GM21367 (cell line): ENCODE data around the gene MYL4.
A peak's percentile ranks its signal among the peaks of the same experiment; 100 is the strongest.
"Not testable (repeated sequence)": the region's sequence is repeated elsewhere in the genome, so short reads cannot be mapped to it uniquely, and the experiment has no call there.

Experiments
- ATAC-seq: cut with Tn5 transposase; IDR thresholded peaks from one replicate; pipeline ENCODE4 v1.9.1; 2021; ENCODE audit not compliant: unreplicated experiment

The MYL4 gene

DNA sequence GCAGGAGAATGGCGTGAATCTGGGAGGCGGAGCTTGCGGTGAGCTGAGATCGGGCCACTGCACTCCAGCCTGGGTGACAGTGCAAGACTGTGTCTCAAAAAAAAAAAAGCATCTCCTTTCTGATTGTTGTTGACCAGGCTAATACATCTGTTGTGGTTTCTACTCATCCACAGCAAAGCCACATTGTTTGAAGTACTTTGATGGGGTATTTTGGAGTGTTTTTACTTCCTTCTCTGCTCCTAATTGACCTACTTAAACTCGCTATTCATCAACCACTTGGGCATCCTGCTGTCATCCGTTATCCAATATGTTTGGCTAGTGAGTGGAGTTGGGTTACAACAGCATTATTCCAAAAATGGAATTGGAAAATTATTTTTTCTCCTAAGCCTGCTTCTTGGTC, 16.6 kb upstream of the MYL4 start:
- no peak for ATAC-seq

DNA sequence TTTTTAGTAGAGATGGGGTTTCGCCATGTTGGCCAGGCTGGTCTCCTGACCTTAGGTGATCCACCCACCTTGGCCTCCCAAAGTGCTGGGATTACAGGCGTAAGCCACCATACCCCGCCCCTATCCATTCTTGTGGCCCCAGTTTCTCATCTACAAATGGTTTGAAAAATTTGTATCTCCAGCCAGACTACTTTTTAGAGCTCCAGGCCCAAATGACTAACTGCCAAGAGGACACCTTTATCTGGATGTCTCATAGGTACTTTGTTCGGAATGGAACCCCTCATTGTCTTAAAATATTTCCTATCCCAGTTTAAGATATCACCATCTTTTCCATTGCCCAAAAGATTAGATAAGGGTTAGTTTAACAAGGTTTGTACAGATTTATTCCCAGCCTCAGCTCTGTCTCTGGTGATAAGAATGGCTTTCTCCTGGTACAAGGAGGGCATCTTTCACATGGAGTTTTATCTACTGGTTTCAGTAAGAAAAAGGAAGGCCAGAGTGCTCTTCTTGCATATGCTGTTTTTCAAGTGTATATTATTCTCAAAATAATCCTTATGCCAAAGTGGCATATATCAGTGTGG, 15.1 kb upstream of the MYL4 start:
- no peak for ATAC-seq

- ATAC-seq, result no peak
These were observed 11.3 kb upstream of the MYL4 start for GRCh38 chr17:47197821-47198220.

DNA sequence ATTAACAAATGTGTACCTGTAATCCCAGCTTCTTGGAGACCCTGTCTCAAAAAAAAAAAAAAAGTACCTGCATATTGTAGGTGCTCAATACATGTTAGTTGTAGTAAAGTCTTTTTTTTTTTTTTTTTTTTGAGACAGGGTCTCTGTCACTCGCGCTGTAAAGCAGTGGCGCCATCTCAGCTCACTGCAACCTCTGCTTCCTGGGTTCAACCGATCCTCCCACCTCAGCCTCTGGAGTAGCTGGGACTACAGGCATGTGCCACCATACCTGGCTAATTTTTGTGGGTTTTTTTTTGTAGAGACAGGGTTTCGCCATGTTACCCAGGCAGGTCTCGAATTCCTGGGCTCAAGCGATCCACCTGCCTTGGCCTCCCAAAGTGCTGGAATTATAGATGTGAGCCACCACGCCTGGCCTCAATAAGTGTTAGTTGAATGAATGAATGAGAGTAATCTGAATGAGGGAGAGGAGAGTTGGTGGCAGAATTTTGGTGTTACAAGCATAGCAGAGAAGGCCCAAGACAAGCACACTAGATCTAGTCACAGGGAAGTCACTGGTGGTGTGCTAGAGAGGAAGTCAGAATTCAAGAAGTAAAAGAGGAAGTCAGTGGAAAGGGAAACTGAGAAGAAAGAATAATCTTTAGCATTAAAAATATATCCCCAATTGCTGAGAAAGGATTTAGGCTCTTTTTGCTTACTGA, 9.4 kb upstream of the MYL4 start:
- no peak for ATAC-seq

DNA sequence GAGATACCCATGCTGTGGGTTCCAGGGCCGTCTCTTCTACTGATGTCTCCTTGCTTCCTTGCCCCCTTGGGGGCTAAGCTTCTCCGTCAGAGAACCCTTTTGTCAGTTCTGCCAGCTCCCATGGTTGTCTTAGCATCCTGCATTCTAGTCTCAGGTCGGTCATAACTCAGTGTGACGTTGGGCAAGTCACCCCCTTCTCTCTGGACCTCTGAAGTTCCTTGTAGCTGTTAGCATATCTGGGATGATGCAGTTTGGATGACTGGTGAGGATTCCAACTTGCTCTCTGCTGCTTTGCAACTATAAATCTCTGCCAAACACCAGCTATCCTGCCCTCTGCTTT, 8.9 kb upstream of the MYL4 start:
- no peak for ATAC-seq

DNA sequence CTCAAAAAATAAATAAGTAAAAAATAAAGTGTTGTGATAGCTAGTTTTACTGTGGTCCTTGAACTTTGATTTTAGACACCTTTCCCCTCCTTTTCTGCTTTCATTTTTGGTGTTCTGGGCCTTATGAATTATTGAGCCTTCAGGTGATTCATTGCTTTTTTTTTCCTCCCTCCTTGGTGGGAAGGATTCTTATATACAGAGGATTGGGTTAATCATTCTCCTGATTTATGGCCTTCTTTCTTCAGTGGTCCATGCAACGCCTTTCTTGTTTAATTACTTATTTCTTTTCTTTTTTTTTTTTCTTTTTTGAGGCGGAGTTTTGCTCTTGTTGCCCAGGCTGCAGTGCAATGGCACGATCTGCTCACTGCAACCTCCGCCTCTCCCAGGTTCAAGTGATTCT, 8.0 kb upstream of the MYL4 start:
- no peak for ATAC-seq

DNA sequence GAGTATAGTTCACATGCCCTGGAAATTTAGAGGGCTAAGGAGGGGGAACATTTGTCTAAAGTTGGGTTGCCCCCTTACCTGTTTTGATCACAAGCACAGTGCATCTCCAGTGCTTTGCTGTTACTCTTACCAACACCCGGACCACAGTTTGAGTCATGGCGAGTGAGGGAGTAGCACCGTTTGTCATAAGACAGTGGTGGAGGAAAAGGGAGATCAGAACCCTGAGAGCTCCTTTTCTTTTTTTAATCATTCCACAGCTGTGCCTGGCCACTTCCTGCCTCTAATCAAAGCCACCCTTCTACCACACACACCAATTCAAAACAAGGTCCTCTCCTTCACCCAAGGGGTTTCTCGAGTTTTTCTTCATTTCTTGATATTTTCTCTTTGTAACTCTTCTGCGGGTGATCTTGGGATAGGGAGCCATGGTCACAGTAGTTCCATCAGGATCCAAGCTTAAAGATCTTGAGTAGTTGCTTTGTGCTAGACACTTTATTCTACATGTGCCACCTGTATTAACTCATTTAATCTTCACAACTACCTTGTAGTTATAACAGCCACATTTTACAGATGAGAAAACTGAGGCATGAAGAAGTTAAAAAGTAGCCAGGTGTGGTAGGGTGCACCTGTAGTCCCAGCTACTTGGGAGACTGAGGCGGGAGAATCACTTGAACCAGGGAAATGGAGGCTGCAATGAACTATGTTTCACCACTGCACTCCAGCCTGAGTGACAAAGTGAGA, 5.0 kb upstream of the MYL4 start:
- ATAC-seq, result no peak

- peak; percentile 42 for ATAC-seq
These were observed 4.3 kb upstream of the MYL4 start for GRCh38 chr17:47204722-47205418.

- ATAC-seq, result peak; percentile 37
These were observed 3.7 kb upstream of the MYL4 start for GRCh38 chr17:47205419-47205963.

- no peak for ATAC-seq
These were observed 1.7 kb upstream of the MYL4 start for GRCh38 chr17:47207143-47208067.

GRCh38 chr17:47209499-47209898, 351 bp downstream of the MYL4 start:
- no peak for ATAC-seq

DNA sequence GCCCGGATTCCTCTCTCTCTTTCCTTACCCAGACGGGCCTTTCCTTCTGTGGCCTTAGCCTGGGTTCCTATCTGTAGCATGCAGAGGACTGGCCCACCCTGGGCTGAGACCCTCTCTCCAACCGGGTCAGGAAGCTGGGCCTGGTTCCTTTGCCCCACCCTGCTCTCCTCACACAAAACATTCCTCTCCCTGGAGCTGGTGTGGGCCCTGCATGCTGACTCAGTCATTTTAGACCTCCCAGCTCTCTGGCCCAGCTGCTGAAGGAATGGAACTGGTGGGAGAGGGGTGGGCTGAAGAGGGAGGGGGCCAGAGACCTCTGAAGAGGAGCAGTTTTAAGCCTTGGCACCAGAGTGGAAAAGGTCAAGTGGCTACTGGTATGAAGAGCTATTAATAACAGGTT, 957 bp downstream of the MYL4 start:
- ATAC-seq, result no peak

DNA sequence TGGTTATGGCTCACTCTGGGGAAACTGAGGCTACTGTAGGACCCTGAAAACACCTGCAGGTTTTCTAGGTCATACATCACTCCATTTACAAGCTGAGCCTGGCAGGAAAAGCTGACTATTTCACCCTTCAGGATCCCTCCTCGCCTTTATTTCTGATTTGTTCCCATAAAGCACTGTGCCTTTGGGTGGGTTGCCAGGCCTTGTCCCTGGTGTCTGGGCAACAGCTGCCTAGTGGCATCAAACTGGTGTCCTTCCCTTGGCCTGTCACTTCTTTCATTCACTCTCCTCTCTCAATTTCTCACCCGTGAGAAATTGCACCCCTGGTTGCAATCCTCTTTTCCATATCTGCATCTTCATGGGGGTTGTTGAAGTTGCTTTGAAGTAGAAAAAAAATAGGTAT, 1.6 kb downstream of the MYL4 start:
- ATAC-seq, result no peak

DNA sequence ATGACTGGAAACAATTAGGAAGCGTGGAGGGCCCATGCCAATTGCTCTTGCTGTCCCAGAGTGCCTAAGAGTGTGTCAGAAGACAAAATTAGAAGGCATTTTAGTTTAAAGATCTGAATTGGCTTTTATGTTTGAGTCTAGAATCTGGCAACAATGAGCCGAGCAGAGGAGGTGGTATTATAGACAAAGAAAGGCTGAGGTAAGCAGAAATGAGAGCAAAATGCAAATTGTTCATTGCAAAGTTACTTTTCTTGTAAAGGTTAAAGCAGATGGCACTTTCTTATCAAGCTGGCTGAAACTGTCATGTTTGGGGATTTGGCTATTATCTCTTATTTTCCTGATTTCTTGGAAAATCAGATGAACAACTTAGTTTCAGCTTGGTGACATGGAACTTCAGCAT, 3.3 kb downstream of the MYL4 start:
- ATAC-seq, result no peak

DNA sequence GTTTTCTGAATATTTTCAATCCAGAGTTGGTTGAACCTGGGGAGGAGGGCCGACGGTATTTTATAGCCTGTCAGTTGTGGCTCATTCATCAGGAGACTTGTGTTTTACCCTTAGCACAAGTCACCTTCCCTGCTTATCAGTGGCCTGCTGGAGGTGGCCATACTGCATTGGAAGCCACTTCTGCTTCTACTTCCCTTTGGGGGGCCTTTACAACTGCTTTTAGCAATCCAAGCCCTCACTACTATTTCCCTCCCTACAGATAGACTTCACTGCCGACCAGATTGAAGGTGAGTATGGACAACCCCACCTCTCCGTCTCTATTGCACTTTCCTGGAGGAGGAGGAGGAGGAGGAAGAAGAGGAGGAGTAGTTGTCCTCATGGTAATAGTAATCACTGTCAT, 4.4 kb downstream of the MYL4 start:
- no peak for ATAC-seq

GRCh38 chr17:47214931-47215330, 5.8 kb downstream of the MYL4 start:
- no peak for ATAC-seq

- not testable (repeated sequence) for ATAC-seq
These were observed 7.7 kb downstream of the MYL4 start for GRCh38 chr17:47216821-47217220.

DNA sequence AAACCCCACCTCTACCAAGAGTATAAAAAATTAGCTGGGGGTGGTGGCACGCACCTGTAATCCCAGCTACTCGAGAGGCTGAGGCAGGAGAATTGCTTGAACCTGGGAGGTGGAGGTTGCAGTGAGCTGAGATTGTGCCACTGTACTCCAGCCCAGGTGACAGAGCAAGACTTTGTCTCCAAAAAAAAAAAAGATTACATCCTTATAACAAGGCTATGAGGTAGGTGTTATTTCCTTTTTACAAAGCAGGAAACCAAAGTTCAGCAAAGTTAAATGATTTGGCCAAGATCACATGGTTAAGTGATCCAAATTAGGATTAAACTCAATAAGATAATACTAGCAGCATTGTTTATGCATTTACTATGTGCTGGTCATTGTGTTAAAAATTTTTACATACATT, 8.1 kb downstream of the MYL4 start:
- ATAC-seq, result not testable (repeated sequence)

DNA sequence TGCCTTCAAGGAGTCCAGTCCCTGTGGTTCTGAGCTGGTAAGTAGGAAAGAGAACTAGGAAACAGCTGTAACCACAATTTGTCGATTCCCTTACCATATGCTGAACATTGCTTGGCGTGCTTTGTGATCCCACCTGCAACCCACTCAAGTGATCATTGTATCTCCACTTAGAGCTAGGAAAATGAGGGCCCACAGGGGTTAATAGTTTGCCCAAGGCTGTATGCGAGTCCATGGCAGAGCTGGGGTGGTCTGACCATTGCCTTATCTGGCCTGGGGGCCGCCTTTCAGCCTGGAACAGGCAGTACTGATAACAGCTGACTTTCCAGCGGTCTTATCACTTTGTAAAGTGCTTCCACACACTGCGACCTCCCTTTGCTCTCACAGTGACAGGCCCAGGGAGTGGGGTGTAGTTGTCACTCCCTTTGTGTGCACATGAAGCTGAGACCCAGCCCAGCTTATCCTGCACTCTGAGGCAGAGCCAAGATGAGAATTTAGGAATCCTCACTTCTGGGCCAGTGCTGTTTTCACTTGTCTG, 9.8 kb downstream of the MYL4 start:
- no peak for ATAC-seq
